ENCODE measurements around the gene ARHGAP45. TPM values are rescaled to one million over a fixed set of nuclear protein-coding genes. Genes with fewer than 3 reads are reported as not detected.

Gene ARHGAP45
- total and polyA plus RNA-seq, 2 donors from 2014 or later, result 11.8 to 50.0 TPM

DNA sequence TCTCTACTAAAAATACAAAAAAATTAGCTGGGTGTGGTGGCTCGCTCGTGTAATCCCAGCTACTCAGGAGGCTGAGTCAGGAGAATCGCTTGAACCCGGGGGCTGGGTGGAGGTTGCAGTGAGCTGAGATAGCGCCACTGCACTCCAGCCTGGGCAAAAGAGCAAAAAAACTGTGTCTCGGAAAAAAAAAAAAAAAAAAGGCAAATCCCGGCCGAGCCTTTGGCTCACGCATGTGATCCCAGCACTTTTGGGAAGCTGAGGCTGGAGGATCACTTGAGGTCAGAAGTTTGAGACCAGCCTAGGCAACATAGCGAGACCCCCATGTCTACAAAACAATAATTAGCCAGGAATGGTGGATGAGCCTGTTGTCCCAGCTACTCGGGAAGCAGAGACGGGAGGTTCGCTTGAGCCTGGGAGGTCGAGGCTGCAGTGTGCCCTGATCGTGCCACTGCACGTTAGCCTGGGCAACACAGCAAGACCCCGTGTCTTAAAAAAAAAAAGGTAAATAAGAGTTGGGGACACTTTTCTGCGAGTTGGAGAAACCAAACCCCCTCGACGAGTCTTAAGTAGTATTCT is 36.3 kb downstream of the ARHGAP45 start:
- no peaks in the 10 kb centered on the region for H3K27me3 ChIP-seq (ENCODE audit: control insufficient read depth, insufficient read depth, low read length)
- no peaks in the 10 kb centered on the region for H3K9me3 ChIP-seq (ENCODE audit: control insufficient read depth in 2 of 3, insufficient read depth in 1 of 3, low read length in 3 of 3)
- TF ChIP-seq, protein P1, sequence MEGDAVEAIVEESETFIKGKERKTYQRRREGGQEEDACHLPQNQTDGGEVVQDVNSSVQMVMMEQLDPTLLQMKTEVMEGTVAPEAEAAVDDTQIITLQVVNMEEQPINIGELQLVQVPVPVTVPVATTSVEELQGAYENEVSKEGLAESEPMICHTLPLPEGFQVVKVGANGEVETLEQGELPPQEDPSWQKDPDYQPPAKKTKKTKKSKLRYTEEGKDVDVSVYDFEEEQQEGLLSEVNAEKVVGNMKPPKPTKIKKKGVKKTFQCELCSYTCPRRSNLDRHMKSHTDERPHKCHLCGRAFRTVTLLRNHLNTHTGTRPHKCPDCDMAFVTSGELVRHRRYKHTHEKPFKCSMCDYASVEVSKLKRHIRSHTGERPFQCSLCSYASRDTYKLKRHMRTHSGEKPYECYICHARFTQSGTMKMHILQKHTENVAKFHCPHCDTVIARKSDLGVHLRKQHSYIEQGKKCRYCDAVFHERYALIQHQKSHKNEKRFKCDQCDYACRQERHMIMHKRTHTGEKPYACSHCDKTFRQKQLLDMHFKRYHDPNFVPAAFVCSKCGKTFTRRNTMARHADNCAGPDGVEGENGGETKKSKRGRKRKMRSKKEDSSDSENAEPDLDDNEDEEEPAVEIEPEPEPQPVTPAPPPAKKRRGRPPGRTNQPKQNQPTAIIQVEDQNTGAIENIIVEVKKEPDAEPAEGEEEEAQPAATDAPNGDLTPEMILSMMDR (IDR thresholded peaks at IDR 0.05; ENCODE audit: borderline replicate concordance, extremely low read depth, insufficient read depth), result no peak
- H3K36me3 ChIP-seq (ENCODE audit: control insufficient read depth in 2 of 3, insufficient read depth in 3 of 3, low read length in 3 of 3), result peaks cover 0 to 10% (median 2%) of the 10 kb centered on the region in 3 donors
- H3K27ac ChIP-seq (ENCODE audit: low read depth in 2 of 2, low read length in 2 of 2), result peak overlapping the region; percentile 89 to 96
- H3K4me1 ChIP-seq (ENCODE audit: control insufficient read depth in 2 of 3, insufficient read depth in 2 of 3, low read depth in 1 of 3, low read length in 3 of 3), result peaks cover 0 to 36% (median 28%) of the 10 kb centered on the region in 3 donors
- intact Hi-C loops (cut with DNase I), result no loop called here
- H3K4me3 ChIP-seq (ENCODE audit: low read length in 3 of 3), result peak overlapping the region in 2 of 3 donors; percentile 56 to 61
- peak overlapping the region in 2 of 3 donors; percentile 65 to 75 for H3K9ac ChIP-seq (ENCODE audit: low read length in 3 of 3)
- FAIRE-seq, result no peak
- no peak for DNase-seq

DNA sequence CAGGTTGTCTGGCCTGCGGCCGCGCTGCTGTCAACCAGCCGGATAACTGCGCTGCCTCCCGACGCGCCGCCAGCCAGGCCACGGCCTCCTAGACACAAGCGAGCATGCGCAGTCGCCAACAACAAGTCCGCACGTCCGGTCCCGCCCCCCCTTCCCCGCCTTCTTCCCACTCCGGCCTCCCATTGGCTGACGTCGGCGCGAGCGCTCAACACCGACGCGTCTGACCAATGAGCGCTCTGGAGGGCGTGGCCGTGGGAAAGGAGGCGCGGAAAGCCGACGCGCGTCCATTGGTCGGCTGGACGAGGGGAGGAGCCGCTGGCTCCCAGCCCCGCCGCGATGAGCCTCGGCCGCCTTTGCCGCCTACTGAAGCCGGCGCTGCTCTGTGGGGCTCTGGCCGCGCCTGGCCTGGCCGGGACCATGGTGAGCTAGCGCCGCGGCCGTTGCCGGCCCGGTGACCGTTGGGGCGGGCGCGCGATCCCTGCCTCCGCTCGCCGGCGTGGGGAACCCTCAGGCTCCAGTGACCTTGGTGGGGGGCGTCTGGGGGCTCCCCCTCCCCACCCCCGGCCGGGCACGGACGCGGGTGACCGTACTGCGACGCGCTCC is 36.8 kb downstream of the ARHGAP45 start, which contains the start of gene GPX4:
TSS of gene GPX4 (plus strand) at position 287 of the 603 bp plus-strand sequence. CDS start at position 337, 50 bp downstream.
- Histone ChIP-seq H3K9me3 (ENCODE audit: control insufficient read depth in 2 of 3, insufficient read depth in 1 of 3, low read length in 3 of 3) (no peaks in the 10 kb centered on the region), H3K9ac (ENCODE audit: low read length in 3 of 3) (peak within 1 kb of the TSS in 2 of 3 donors; percentile 65 to 85), H3K4me1 (ENCODE audit: control insufficient read depth in 2 of 3, insufficient read depth in 2 of 3, low read depth in 1 of 3, low read length in 3 of 3) (peaks cover 0 to 32% (median 25%) of the 10 kb centered on the region in 3 donors), H3K27ac (ENCODE audit: low read depth in 2 of 2, low read length in 2 of 2) (peak within 1 kb of the TSS; percentile 95 to 99), H3K27me3 (ENCODE audit: control insufficient read depth, insufficient read depth, low read length) (no peaks in the 10 kb centered on the region), H3K4me3 (ENCODE audit: low read length in 3 of 3) (peak within 1 kb of the TSS; percentile 53 to 74 (median 65)), H3K36me3 (ENCODE audit: control insufficient read depth in 2 of 3, insufficient read depth in 3 of 3, low read length in 3 of 3) (peaks cover 0 to 10% (median 2%) of the 10 kb centered on the region in 3 donors)
- FAIRE-seq (peak; percentile 73), DNase-seq (peak; percentile 99 to 100 (median 100))
- TF ChIP-seq, protein P1 (IDR thresholded peaks at IDR 0.05; ENCODE audit: borderline replicate concordance, extremely low read depth, insufficient read depth), result no peak
- intact Hi-C loops (cut with DNase I), result no loop called here

DNA sequence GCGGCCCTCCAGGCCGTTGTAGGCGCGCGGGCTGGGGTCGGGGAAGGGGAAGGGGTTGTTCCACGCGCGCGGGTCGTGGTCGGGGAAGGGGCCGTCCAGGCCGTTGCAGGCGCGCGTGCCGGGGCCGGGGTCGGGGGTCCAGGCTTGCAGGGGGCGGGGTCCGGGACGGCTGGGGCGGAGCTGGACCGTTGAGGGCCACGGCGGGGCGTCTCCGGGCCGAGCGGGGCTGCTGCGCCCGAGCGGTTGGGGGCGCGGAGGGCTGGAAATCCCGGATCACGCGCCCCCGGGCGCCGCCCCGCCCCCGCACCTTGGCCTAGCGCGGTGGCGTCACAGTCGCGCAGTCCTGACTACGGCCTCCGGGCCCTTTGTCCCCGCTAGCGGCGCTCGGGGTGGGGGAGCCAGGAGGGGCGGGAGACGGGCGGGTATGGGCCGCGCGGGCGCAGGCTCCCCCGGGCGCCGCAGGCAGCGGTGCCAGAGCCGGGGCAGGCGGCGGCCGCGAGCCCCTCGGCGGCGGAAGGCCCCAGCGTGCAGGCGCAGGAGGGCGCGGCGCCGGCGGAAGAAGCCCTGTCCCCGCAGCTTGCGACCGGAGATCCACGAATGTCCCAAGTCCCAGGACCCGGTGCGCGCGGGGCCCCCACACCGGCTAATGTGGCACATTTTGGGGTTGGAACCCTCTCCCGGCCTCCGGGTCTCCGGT is 37.5 kb downstream of the ARHGAP45 start:
- intact Hi-C loops (cut with DNase I), result no loop called here
- H3K27ac ChIP-seq (ENCODE audit: low read depth in 2 of 2, low read length in 2 of 2), result peak overlapping the region; percentile 95 to 99
- H3K4me1 ChIP-seq (ENCODE audit: control insufficient read depth in 2 of 3, insufficient read depth in 2 of 3, low read depth in 1 of 3, low read length in 3 of 3), result peaks cover 0 to 26% (median 22%) of the 10 kb centered on the region in 3 donors
- TF ChIP-seq, protein P1 (IDR thresholded peaks at IDR 0.05; ENCODE audit: borderline replicate concordance, extremely low read depth, insufficient read depth), result no peak
- H3K9ac ChIP-seq (ENCODE audit: low read length in 3 of 3), result peak overlapping the region in 2 of 3 donors; percentile 63 to 85
- no peak for FAIRE-seq
- H3K36me3 ChIP-seq (ENCODE audit: control insufficient read depth in 2 of 3, insufficient read depth in 3 of 3, low read length in 3 of 3), result peaks cover 0 to 10% (median 2%) of the 10 kb centered on the region in 3 donors
- H3K9me3 ChIP-seq (ENCODE audit: control insufficient read depth in 2 of 3, insufficient read depth in 1 of 3, low read length in 3 of 3), result no peaks in the 10 kb centered on the region
- DNase-seq, result peak; percentile 76 to 93 (median 90)
- peak overlapping the region; percentile 53 to 74 (median 65) for H3K4me3 ChIP-seq (ENCODE audit: low read length in 3 of 3)
- no peaks in the 10 kb centered on the region for H3K27me3 ChIP-seq (ENCODE audit: control insufficient read depth, insufficient read depth, low read length)

Data from kidney (tissue), 14 donors.